ENCODE results near the gene VANGL2. TPM values are rescaled to one million over a fixed set of nuclear protein-coding genes. Genes with fewer than 3 reads are reported as not detected.

VANGL2 gene
- total RNA-seq, 4 donors from 2014 or later = 0.84 to 2.0 (median 1.4) TPM

- no peaks in the 10 kb centered on the region for H3K27me3 ChIP-seq
- peaks cover 0 to 19% (median 0%) of the 10 kb centered on the region in 4 donors for H3K4me1 ChIP-seq
- TF ChIP-seq EP300 (IDR thresholded peaks at IDR 0.05) (no peak), CTCF (IDR thresholded peaks at IDR 0.05) (no peak), POLR2A (IDR thresholded peaks at IDR 0.05) (no peak)
- H3K36me3 ChIP-seq = peaks cover 0 to 8% (median 0%) of the 10 kb centered on the region in 3 donors
- H3K27ac ChIP-seq = no peak overlapping the region
- no peak overlapping the region for H3K4me3 ChIP-seq
- no peaks in the 10 kb centered on the region for H3K9me3 ChIP-seq
- WGBS, 2 donors = 26 to 43% methylated on average over 19 of the region's 19 CpGs
- DNase-seq (ENCODE audit: low spot score in 2 of 2) = no peak
Observed at GRCh38 chr1:160410406-160411005, 10.1 kb downstream of the VANGL2 start.

- TF ChIP-seq EP300 (IDR thresholded peaks at IDR 0.05) (no peak), CTCF (IDR thresholded peaks at IDR 0.05) (no peak), POLR2A (IDR thresholded peaks at IDR 0.05) (no peak)
- Histone ChIP-seq H3K9me3 (no peaks in the 10 kb centered on the region), H3K36me3 (peaks cover 0 to 17% (median 0%) of the 10 kb centered on the region in 3 donors), H3K4me3 (no peak overlapping the region), H3K4me1 (peaks cover 0 to 19% (median 0%) of the 10 kb centered on the region in 4 donors), H3K27me3 (no peaks in the 10 kb centered on the region), H3K27ac (no peak overlapping the region)
- no peak for DNase-seq (ENCODE audit: low spot score in 2 of 2)
- 42 to 45% methylated on average over 6 of the region's 6 CpGs for WGBS, 2 donors
Observed at GRCh38 chr1:160411271-160412027, 11.1 kb downstream of the VANGL2 start.

- H3K4me1 ChIP-seq = peaks cover 0 to 19% (median 0%) of the 10 kb centered on the region in 4 donors
- 66 to 74% methylated on average over 3 of the region's 3 CpGs for WGBS, 2 donors
- no peak overlapping the region for H3K4me3 ChIP-seq
- peaks cover 0 to 23% (median 0%) of the 10 kb centered on the region in 3 donors for H3K36me3 ChIP-seq
- TF ChIP-seq CTCF (IDR thresholded peaks at IDR 0.05) (no peak), EP300 (IDR thresholded peaks at IDR 0.05) (no peak), POLR2A (IDR thresholded peaks at IDR 0.05) (no peak)
- H3K27ac ChIP-seq = no peak overlapping the region
- H3K9me3 ChIP-seq = no peaks in the 10 kb centered on the region
- DNase-seq (ENCODE audit: low spot score in 2 of 2) = no peak
- H3K27me3 ChIP-seq = no peaks in the 10 kb centered on the region
Observed at GRCh38 chr1:160412028-160412362, 11.6 kb downstream of the VANGL2 start.

GRCh38 chr1:160413716-160414115 is 13.4 kb downstream of the VANGL2 start:
- Histone ChIP-seq H3K27me3 (no peaks in the 10 kb centered on the region), H3K36me3 (peaks cover 0 to 27% (median 0%) of the 10 kb centered on the region in 3 donors), H3K4me3 (no peak overlapping the region), H3K27ac (no peak overlapping the region), H3K9me3 (no peaks in the 10 kb centered on the region), H3K4me1 (peaks cover 0 to 19% (median 0%) of the 10 kb centered on the region in 4 donors)
- no peak for DNase-seq (ENCODE audit: low spot score in 2 of 2)
- WGBS, 2 donors = 83 to 85% methylated on average over 3 of the region's 3 CpGs
- TF ChIP-seq EP300 (IDR thresholded peaks at IDR 0.05) = no peak
- TF ChIP-seq POLR2A (IDR thresholded peaks at IDR 0.05) = no peak
- TF ChIP-seq CTCF (IDR thresholded peaks at IDR 0.05) = no peak

GRCh38 chr1:160414881-160415280 is 14.5 kb downstream of the VANGL2 start:
- Histone ChIP-seq H3K9me3 (no peaks in the 10 kb centered on the region), H3K27ac (no peak overlapping the region), H3K4me3 (no peak overlapping the region), H3K27me3 (no peaks in the 10 kb centered on the region), H3K4me1 (peaks cover 0 to 16% (median 0%) of the 10 kb centered on the region in 4 donors), H3K36me3 (peaks cover 0 to 38% (median 0%) of the 10 kb centered on the region in 3 donors)
- 86 to 96% methylated on average over 2 of the region's 2 CpGs for WGBS, 2 donors
- DNase-seq (ENCODE audit: low spot score in 2 of 2) = no peak
- TF ChIP-seq POLR2A (IDR thresholded peaks at IDR 0.05) (no peak), EP300 (IDR thresholded peaks at IDR 0.05) (no peak), CTCF (IDR thresholded peaks at IDR 0.05) (no peak)
